Measurements from ENCODE around the gene LYAR. TPM values are rescaled to one million over a fixed set of nuclear protein-coding genes. Genes with fewer than 3 reads are reported as not detected.
"Not testable (repeated sequence)": the region's sequence is repeated elsewhere in the genome, so short reads cannot be mapped to it uniquely, and the experiment has no call there.

Gene LYAR
- total RNA-seq, 1 donor from 2014 or later = 24.7 TPM

DNA sequence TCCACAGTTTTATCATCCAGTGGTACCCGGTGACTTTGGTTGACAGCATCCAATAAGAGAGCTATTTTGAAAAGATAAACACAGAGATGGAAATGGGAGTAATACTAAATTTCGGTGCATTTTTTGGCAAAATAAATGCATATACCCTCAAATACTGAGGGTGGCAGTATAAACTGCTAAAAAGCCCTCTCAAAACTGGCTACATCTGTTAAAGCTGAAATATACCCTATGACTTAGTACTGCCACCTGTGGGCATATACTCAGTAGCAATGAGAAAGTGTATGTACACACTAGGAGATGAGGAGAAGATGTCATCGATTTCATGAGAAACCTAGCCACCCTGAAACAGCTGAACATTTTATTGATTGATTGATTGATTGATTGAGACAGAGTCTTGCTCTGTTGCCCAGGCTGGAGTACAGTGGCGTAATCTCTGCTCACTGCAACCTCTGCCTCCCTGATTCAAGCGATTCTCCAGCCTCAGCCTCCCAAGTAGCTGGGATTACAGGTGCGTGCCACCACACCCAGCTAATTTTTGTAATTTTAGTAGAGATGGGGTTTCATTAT, 29.7 kb downstream of the LYAR start:
- DNase-seq (ENCODE audit: low read depth, low spot score) = no peak
- H3K27me3 Mint-ChIP-seq (ENCODE audit: low read depth) = no peaks in the 10 kb centered on the region
- H3K27ac Mint-ChIP-seq (ENCODE audit: unreplicated experiment) = no peak overlapping the region
- no peak overlapping the region for H3K4me3 Mint-ChIP-seq
- TF ChIP-seq, protein P1, sequence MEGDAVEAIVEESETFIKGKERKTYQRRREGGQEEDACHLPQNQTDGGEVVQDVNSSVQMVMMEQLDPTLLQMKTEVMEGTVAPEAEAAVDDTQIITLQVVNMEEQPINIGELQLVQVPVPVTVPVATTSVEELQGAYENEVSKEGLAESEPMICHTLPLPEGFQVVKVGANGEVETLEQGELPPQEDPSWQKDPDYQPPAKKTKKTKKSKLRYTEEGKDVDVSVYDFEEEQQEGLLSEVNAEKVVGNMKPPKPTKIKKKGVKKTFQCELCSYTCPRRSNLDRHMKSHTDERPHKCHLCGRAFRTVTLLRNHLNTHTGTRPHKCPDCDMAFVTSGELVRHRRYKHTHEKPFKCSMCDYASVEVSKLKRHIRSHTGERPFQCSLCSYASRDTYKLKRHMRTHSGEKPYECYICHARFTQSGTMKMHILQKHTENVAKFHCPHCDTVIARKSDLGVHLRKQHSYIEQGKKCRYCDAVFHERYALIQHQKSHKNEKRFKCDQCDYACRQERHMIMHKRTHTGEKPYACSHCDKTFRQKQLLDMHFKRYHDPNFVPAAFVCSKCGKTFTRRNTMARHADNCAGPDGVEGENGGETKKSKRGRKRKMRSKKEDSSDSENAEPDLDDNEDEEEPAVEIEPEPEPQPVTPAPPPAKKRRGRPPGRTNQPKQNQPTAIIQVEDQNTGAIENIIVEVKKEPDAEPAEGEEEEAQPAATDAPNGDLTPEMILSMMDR (conservative IDR thresholded peaks at IDR 0.05) = peak; percentile 44
- H3K4me1 Mint-ChIP-seq = peaks cover 14% of the 10 kb centered on the region
- H3K36me3 Mint-ChIP-seq (ENCODE audit: low read depth) = no peaks in the 10 kb centered on the region
- no peaks in the 10 kb centered on the region for H3K9me3 Mint-ChIP-seq

DNA sequence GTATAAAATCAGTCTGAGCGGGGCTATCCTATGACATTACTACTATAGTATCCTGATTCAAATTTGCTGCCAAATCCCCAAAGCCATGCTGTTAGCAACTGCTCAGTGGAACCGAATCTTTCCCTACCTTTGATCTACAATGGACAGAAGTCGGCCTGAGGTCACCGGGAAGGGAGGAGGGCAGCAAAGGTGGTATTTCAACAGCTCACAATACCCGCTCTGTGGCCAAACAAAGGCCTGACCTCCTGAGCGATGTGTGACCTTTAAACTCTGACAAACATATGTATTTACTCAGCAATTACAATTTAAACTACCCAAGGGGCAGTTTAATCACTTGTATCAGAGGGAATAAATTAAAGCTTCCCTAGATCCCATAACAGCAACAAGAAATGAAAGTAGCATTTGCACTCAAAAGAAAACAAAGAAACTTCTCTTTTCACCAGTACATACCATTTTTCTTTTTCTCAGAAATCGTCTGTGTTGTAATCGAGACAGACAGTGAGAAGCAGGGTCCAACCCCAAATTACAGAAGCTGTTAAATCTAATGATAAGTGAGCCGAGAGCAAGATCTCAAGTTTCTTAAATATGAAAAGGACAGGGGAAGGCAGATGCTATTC, 30.4 kb downstream of the LYAR start:
- no peaks in the 10 kb centered on the region for H3K36me3 Mint-ChIP-seq (ENCODE audit: low read depth)
- H3K4me3 Mint-ChIP-seq = peak overlapping the region; percentile 16
- H3K4me1 Mint-ChIP-seq = peaks cover 14% of the 10 kb centered on the region
- no peak overlapping the region for H3K27ac Mint-ChIP-seq (ENCODE audit: unreplicated experiment)
- H3K27me3 Mint-ChIP-seq (ENCODE audit: low read depth) = no peaks in the 10 kb centered on the region
- DNase-seq (ENCODE audit: low read depth, low spot score) = no peak
- TF ChIP-seq, protein P1 (conservative IDR thresholded peaks at IDR 0.05) = no peak
- H3K9me3 Mint-ChIP-seq = no peaks in the 10 kb centered on the region

DNA sequence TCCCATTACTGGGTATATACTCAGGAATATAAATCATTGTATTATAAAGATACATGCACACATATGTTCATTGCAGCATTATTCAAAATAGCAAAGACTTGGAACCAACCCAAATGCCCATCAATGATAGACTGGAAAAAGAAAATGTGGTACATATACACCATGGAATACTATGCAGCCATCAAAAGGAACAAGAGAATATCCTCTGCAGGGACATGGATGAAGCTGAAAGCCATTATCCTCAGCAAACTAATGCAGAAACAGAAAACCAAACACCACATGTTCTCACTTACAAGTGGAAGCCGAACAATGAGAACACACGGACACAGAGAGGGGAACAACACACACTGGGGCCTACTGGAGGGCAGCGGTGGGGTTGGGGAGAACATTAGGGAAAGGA, 32.2 kb downstream of the LYAR start:
- peaks cover 23% of the 10 kb centered on the region for H3K4me1 Mint-ChIP-seq
- not testable (repeated sequence) for H3K27me3 Mint-ChIP-seq (ENCODE audit: low read depth); H3K36me3 Mint-ChIP-seq (ENCODE audit: low read depth); H3K27ac Mint-ChIP-seq (ENCODE audit: unreplicated experiment); H3K9me3 Mint-ChIP-seq; H3K4me3 Mint-ChIP-seq; DNase-seq (ENCODE audit: low read depth, low spot score)

DNA sequence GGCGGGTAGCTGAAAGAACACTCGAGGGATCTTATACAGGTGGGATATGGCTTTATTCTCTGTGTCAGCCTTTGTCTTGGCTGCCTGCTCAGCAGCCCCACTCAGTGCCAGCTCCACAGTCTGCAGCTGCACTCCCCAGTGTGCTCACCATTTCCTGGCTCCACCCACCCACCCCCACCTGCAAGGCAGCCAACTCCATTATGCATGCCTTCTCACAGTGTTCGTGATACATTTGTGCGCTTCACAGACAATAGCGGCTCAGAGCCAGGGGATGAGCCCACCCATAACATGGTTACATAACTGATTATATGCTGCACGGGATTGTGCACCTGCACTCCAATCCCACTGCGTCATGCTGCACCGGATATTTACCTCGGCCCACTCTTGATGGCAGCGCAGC, 33.2 kb downstream of the LYAR start:
- Mint-ChIP-seq H3K27ac (ENCODE audit: unreplicated experiment) (no peak overlapping the region), H3K27me3 (ENCODE audit: low read depth) (peaks cover 3% of the 10 kb centered on the region), H3K4me1 (peaks cover 24% of the 10 kb centered on the region), H3K36me3 (ENCODE audit: low read depth) (no peaks in the 10 kb centered on the region), H3K9me3 (no peaks in the 10 kb centered on the region), H3K4me3 (no peak overlapping the region)
- DNase-seq (ENCODE audit: low read depth, low spot score) = no peak
- TF ChIP-seq, protein P1 (conservative IDR thresholded peaks at IDR 0.05) = no peak

DNA sequence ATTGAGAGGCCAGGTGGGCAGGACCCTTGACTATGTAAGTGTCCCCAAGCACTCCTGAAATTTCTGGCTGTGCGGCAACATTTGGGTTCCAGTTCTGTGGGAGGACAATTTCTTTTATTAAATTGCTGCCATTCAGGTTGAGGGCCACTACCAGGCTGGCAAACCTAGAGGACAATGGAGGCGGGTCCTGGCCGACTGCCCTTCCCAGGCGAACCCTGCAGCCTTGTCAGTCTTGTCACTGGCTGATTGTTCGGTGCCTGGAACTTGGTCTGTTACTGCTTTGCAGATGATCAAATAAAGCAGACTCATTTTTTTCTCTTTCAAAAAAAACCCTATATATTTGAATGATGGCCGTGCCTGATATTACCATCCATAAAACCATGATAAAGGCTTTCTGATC, 35.3 kb downstream of the LYAR start:
- peaks cover 3% of the 10 kb centered on the region for H3K27me3 Mint-ChIP-seq (ENCODE audit: low read depth)
- DNase-seq (ENCODE audit: low read depth, low spot score) = no peak
- H3K4me1 Mint-ChIP-seq = peaks cover 29% of the 10 kb centered on the region
- no peak overlapping the region for H3K27ac Mint-ChIP-seq (ENCODE audit: unreplicated experiment)
- TF ChIP-seq, protein P1 (conservative IDR thresholded peaks at IDR 0.05) = no peak
- no peaks in the 10 kb centered on the region for H3K9me3 Mint-ChIP-seq
- no peak overlapping the region for H3K4me3 Mint-ChIP-seq
- H3K36me3 Mint-ChIP-seq (ENCODE audit: low read depth) = no peaks in the 10 kb centered on the region

DNA sequence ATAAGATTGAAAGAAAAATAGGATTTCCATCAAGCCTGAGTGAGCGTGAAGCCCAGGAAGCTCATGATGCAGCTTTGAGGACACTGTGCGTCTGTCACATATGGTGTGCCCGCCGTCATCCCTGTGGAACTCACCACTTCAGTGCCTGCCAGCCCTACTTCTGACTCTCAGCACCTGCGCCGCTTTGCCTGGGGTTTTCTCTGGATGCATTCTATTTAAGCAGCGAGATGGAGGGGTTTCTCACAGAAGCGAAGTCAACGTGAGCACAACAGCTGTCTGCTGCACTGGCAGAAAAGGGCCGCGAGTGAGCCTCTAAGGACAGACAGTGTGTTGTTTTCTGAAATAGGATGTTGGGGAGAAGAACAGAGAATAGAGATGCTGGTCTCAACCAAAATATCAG, 35.8 kb downstream of the LYAR start:
- TF ChIP-seq, protein P1 (conservative IDR thresholded peaks at IDR 0.05) = no peak
- DNase-seq (ENCODE audit: low read depth, low spot score) = no peak
- Mint-ChIP-seq H3K9me3 (no peaks in the 10 kb centered on the region), H3K27me3 (ENCODE audit: low read depth) (peaks cover 3% of the 10 kb centered on the region), H3K27ac (ENCODE audit: unreplicated experiment) (no peak overlapping the region), H3K4me3 (no peak overlapping the region), H3K4me1 (peaks cover 28% of the 10 kb centered on the region), H3K36me3 (ENCODE audit: low read depth) (no peaks in the 10 kb centered on the region)

All from neural crest cell (in vitro differentiated cells).